Suprapubic skin (tissue), 4 donors: Measurements from ENCODE around the gene UBXN2A. TPM values are rescaled to one million over a fixed set of nuclear protein-coding genes. Genes with fewer than 3 reads are reported as not detected.

Source experiments
- DNase-seq, 2 donors: peaks; one replicate each; pipeline ENCODE4 v3.0.0-alpha.2; 2019; ENCODE audit warnings: low spot score in 2 of 2
- H3K27ac ChIP-seq: fragments of 200-600 bp; sonication (generic); one replicate; pipeline ENCODE4 v1.5.1; 2019
- H3K27me3 ChIP-seq: fragments of 200-600 bp; sonication (generic); one replicate; pipeline ENCODE4 v1.5.1; 2019
- H3K36me3 ChIP-seq: fragments of 200-600 bp; sonication (generic); one replicate; pipeline ENCODE4 v1.5.1; 2019
- H3K4me1 ChIP-seq: fragments of 200-600 bp; sonication (generic); one replicate; pipeline ENCODE4 v1.5.1; 2019
- H3K4me3 ChIP-seq: fragments of 200-600 bp; sonication (generic); one replicate; pipeline ENCODE4 v1.5.1; 2019; ENCODE audit warnings: mild to moderate bottlenecking
- H3K9me3 ChIP-seq: fragments of 200-600 bp; sonication (generic); one replicate; pipeline ENCODE4 v1.5.1; 2019
- CTCF ChIP-seq, 2 donors: fragments of 200-600 bp in 1 of 2; fragments of 450-650 bp in 1 of 2; sonication (generic) in 1 of 2; IDR thresholded peaks; one replicate each; pipeline ENCODE4 v1.5.1; 2016 to 2019; ENCODE audit warnings: antibody characterized with exemption in 2 of 2, mild to moderate bottlenecking in 1 of 2, moderate library complexity in 1 of 2
- EP300 ChIP-seq: sonication (generic); formaldehyde crosslinking; IDR thresholded peaks from one replicate; pipeline ENCODE4 v1.6.1; 2017; ENCODE audit warnings: antibody characterized with exemption
- POLR2A ChIP-seq, 2 donors: fragments of 450-650 bp; IDR thresholded peaks; one replicate each; pipeline ENCODE4 v1.6.1; 2017; ENCODE audit warnings: antibody characterized with exemption in 2 of 2, mild to moderate bottlenecking in 2 of 2, moderate library complexity in 2 of 2
- POLR2AphosphoS5 ChIP-seq, 3 donors: sonication (generic); formaldehyde crosslinking; IDR thresholded peaks; one replicate each; pipeline ENCODE4 v1.6.1; 2017; ENCODE audit warnings: antibody characterized with exemption in 3 of 3
- WGBS: methylation state at CpG from one replicate; pipeline ENCODE4 v1.1.5; 2018; 5-methylcytosine and 5-hydroxymethylcytosine counted together
- total RNA-seq, 4 donors: library from RNA; depleted of rRNA; stranded (reverse); fragments of >200 nt; gene quantifications; one replicate each; pipeline ENCODE4 v1.1.0, GENCODE V29; 2016

UBXN2A gene
- total RNA-seq, 4 donors from 2014 or later = 10.0 to 15.1 (median 12.1) TPM

- no peak for TF ChIP-seq CTCF (IDR thresholded peaks at IDR 0.05)
- TF ChIP-seq EP300 = no peak
- TF ChIP-seq POLR2A (IDR thresholded peaks at IDR 0.05) = no peak
- TF ChIP-seq POLR2AphosphoS5 (IDR thresholded peaks at IDR 0.05) = no peak
- no peak overlapping the region for H3K4me3 ChIP-seq
- no peaks in the 10 kb centered on the region for H3K27me3 ChIP-seq
- DNase-seq = no peak
- no peaks in the 10 kb centered on the region for H3K9me3 ChIP-seq
- H3K36me3 ChIP-seq = no peaks in the 10 kb centered on the region
- no peaks in the 10 kb centered on the region for H3K4me1 ChIP-seq
- 100% methylated on average over 2 of the region's 35 CpGs for WGBS
- H3K27ac ChIP-seq = no peak overlapping the region
Measured at GRCh38 chr2:24016853-24017703, 76.8 kb downstream of the UBXN2A start.

GRCh38 chr2:24017711-24018110 is 77.4 kb downstream of the UBXN2A start:
- no peak for DNase-seq

GRCh38 chr2:24018241-24018640 is 78.0 kb downstream of the UBXN2A start:
- Histone ChIP-seq H3K9me3 (no peaks in the 10 kb centered on the region), H3K27ac (no peak overlapping the region), H3K4me3 (no peak overlapping the region), H3K27me3 (no peaks in the 10 kb centered on the region), H3K4me1 (no peaks in the 10 kb centered on the region), H3K36me3 (peaks cover 8% of the 10 kb centered on the region)
- WGBS = 84% methylated on average over 9 of the region's 9 CpGs
- no peak for DNase-seq
- TF ChIP-seq POLR2A (IDR thresholded peaks at IDR 0.05) (no peak), POLR2AphosphoS5 (IDR thresholded peaks at IDR 0.05) (no peak), CTCF (IDR thresholded peaks at IDR 0.05) (no peak), EP300 (no peak)

More at GRCh38 chr2:24017711-24018110, 77.4 kb downstream of the UBXN2A start:
- H3K4me1 ChIP-seq = no peaks in the 10 kb centered on the region
- TF ChIP-seq CTCF (IDR thresholded peaks at IDR 0.05) = no peak
- no peak for TF ChIP-seq POLR2AphosphoS5 (IDR thresholded peaks at IDR 0.05)
- no peak for TF ChIP-seq EP300
- no peak for TF ChIP-seq POLR2A (IDR thresholded peaks at IDR 0.05)
- no peak overlapping the region for H3K4me3 ChIP-seq
- H3K27ac ChIP-seq = no peak overlapping the region
- H3K36me3 ChIP-seq = peaks cover 2% of the 10 kb centered on the region
- H3K9me3 ChIP-seq = no peaks in the 10 kb centered on the region
- 89% methylated on average over 8 of the region's 8 CpGs for WGBS
- H3K27me3 ChIP-seq = no peaks in the 10 kb centered on the region

GRCh38 chr2:24019729-24020128 is 79.5 kb downstream of the UBXN2A start:
- H3K27me3 ChIP-seq = no peaks in the 10 kb centered on the region
- H3K36me3 ChIP-seq = peaks cover 19% of the 10 kb centered on the region
- H3K9me3 ChIP-seq = no peaks in the 10 kb centered on the region
- H3K4me1 ChIP-seq = no peaks in the 10 kb centered on the region
- H3K27ac ChIP-seq = no peak overlapping the region
- 75% methylated on average over 5 of the region's 5 CpGs for WGBS
- H3K4me3 ChIP-seq = no peak overlapping the region
- no peak for DNase-seq
- TF ChIP-seq POLR2A (IDR thresholded peaks at IDR 0.05) (no peak), POLR2AphosphoS5 (IDR thresholded peaks at IDR 0.05) (no peak), CTCF (IDR thresholded peaks at IDR 0.05) (no peak), EP300 (no peak)

GRCh38 chr2:24020244-24020643 is 80.0 kb downstream of the UBXN2A start:
- TF ChIP-seq EP300 (no peak), POLR2AphosphoS5 (IDR thresholded peaks at IDR 0.05) (no peak), POLR2A (IDR thresholded peaks at IDR 0.05) (no peak), CTCF (IDR thresholded peaks at IDR 0.05) (no peak)
- Histone ChIP-seq H3K4me3 (no peak overlapping the region), H3K36me3 (peaks cover 21% of the 10 kb centered on the region), H3K27ac (no peak overlapping the region), H3K27me3 (no peaks in the 10 kb centered on the region), H3K4me1 (no peaks in the 10 kb centered on the region), H3K9me3 (no peaks in the 10 kb centered on the region)
- DNase-seq = no peak
- WGBS = 65% methylated on average over 4 of the region's 4 CpGs
